Body of pancreas (tissue), 4 donors: ENCODE measurements around the gene DNAL1. TPM values are rescaled to one million over a fixed set of nuclear protein-coding genes. Genes with fewer than 3 reads are reported as not detected.
A peak's percentile ranks its signal among the peaks of the same experiment; 100 is the strongest.

Source experiments
- ATAC-seq: fragments of 150-250 bp; one replicate; pipeline ENCODE4 v1.9.1; 2016
- DNase-seq, 4 donors: peaks; one replicate each; pipeline ENCODE4 v3.0.0-alpha.2; 2019
- H3K27ac ChIP-seq, 4 donors: fragments of 200-600 bp; sonication (generic); 1 replicate in 3 of 4; 2 replicates in 1 of 4; pipeline versions ENCODE4 v1.5.1 to v1.6.1; 2016 to 2019; ENCODE audit warnings: mild to moderate bottlenecking in 1 of 4, mixed read lengths in 1 of 4, moderate library complexity in 1 of 4
- H3K27me3 ChIP-seq, 2 donors: fragments of 200-600 bp; sonication (generic); one replicate each; pipeline ENCODE4 v1.6.0; 2016; ENCODE audit warnings: mild to moderate bottlenecking in 1 of 2
- H3K36me3 ChIP-seq, 2 donors: fragments of 200-600 bp; sonication (generic); replicated peaks in 1 of 2; 2 replicates each; pipeline ENCODE4 v1.5.1; 2016; ENCODE audit warnings: low read depth in 2 of 2; ENCODE audit not compliant: insufficient read depth in 1 of 2
- H3K4me1 ChIP-seq: fragments of 200-600 bp; sonication (generic); one replicate; pipeline ENCODE4 v1.6.0; 2016
- H3K4me3 ChIP-seq, 2 donors: fragments of 200-600 bp; sonication (generic); 1 replicate in 1 of 2; 2 replicates in 1 of 2; pipeline ENCODE4 v1.5.1; 2016 to 2019
- H3K9me3 ChIP-seq, 3 donors: fragments of 200-600 bp; sonication (generic); 1 replicate in 2 of 3; 2 replicates in 1 of 3; pipeline ENCODE4 v1.5.1; 2016
- CTCF ChIP-seq, 7 experiments: fragments of 450-650 bp in 4 of 7; fragments of 200-600 bp in 3 of 7; sonication (generic) in 3 of 7; IDR thresholded peaks; one replicate each; pipeline ENCODE4 v1.5.1; 2016 to 2019; ENCODE audit warnings: antibody characterized with exemption in 7 of 7
- POLR2A ChIP-seq, 3 donors: fragments of 450-650 bp; IDR thresholded peaks; one replicate each; pipeline ENCODE4 v1.6.1; 2016; ENCODE audit warnings: antibody characterized with exemption in 3 of 3, mild to moderate bottlenecking in 2 of 3
- WGBS, 2 donors: methylation state at CpG; one replicate each; pipeline ENCODE4 v1.1.5; 2017; 5-methylcytosine and 5-hydroxymethylcytosine counted together
- intact Hi-C: fragments of 100-400 bp; cut with DNase I; formaldehyde crosslinking; loops from one replicate; pipeline ENCODE4 v1.15.1; 2023
- total RNA-seq, 2 donors: library from RNA; depleted of rRNA; stranded (reverse); fragments of >200 nt; gene quantifications; one replicate each; pipeline ENCODE4 v1.1.0, GENCODE V29; 2016

Gene DNAL1
- total RNA-seq, 2 donors from 2014 or later, result 2.6 to 7.3 TPM

GRCh38 chr14:73732006-73732405 lies 87.2 kb downstream of the DNAL1 start:
- peaks cover 0 to 17% of the 10 kb centered on the region in 2 donors for H3K36me3 ChIP-seq
- ATAC-seq (no peak), DNase-seq (no peak)
- TF ChIP-seq CTCF (IDR thresholded peaks at IDR 0.05), result no peak
- WGBS, 2 donors, result 73 to 75% methylated on average over 3 of the region's 3 CpGs
- no peaks in the 10 kb centered on the region for H3K9me3 ChIP-seq
- H3K27ac ChIP-seq, result no peak overlapping the region
- H3K4me1 ChIP-seq, result peaks cover 18% of the 10 kb centered on the region
- intact Hi-C loops, result no loop called here
- H3K4me3 ChIP-seq, result no peak overlapping the region
- H3K27me3 ChIP-seq, result no peaks in the 10 kb centered on the region

GRCh38 chr14:73736842-73737241 lies 92.1 kb downstream of the DNAL1 start:
- H3K36me3 ChIP-seq, result peaks cover 0 to 13% of the 10 kb centered on the region in 2 donors
- intact Hi-C loops, result no loop called here
- no peaks in the 10 kb centered on the region for H3K9me3 ChIP-seq
- H3K4me3 ChIP-seq, result no peak overlapping the region
- TF ChIP-seq CTCF (IDR thresholded peaks at IDR 0.05), result no peak
- peaks cover 33% of the 10 kb centered on the region for H3K4me1 ChIP-seq
- ATAC-seq (no peak), DNase-seq (no peak)
- no peak overlapping the region for H3K27ac ChIP-seq
- WGBS, 2 donors, result 82 to 87% methylated on average over 4 to 13 of the region's 13 CpGs
- no peaks in the 10 kb centered on the region for H3K27me3 ChIP-seq

- ATAC-seq (no peak), DNase-seq (no peak)
- TF ChIP-seq CTCF (IDR thresholded peaks at IDR 0.05) (no peak), POLR2A (IDR thresholded peaks at IDR 0.05) (no peak)
- Histone ChIP-seq H3K4me1 (peaks cover 49% of the 10 kb centered on the region), H3K4me3 (no peak overlapping the region), H3K9me3 (no peaks in the 10 kb centered on the region), H3K27ac (no peak overlapping the region), H3K27me3 (no peaks in the 10 kb centered on the region), H3K36me3 (peaks cover 0 to 13% of the 10 kb centered on the region in 2 donors)
- whole genome bisulfite sequencing, 2 donors, result 92 to 96% methylated on average over 20 to 21 of the region's 22 CpGs
- intact Hi-C loops, result no loop called here
Measured at GRCh38 chr14:73738518-73739173, 93.9 kb downstream of the DNAL1 start.

- no peaks in the 10 kb centered on the region for H3K27me3 ChIP-seq
- ATAC-seq (no peak), DNase-seq (no peak)
- peaks cover 56% of the 10 kb centered on the region for H3K4me1 ChIP-seq
- 82 to 92% methylated on average over 5 to 21 of the region's 21 CpGs for WGBS, 2 donors
- intact Hi-C loops, result no loop called here
- no peaks in the 10 kb centered on the region for H3K9me3 ChIP-seq
- H3K36me3 ChIP-seq, result peaks cover 0 to 13% of the 10 kb centered on the region in 2 donors
- TF ChIP-seq CTCF (IDR thresholded peaks at IDR 0.05), result no peak
- no peak for TF ChIP-seq POLR2A (IDR thresholded peaks at IDR 0.05)
- H3K4me3 ChIP-seq, result no peak overlapping the region
- peak overlapping the region in 3 of 4 donors; percentile 71 to 78 (median 75) for H3K27ac ChIP-seq
Measured at GRCh38 chr14:73739174-73739898, 94.5 kb downstream of the DNAL1 start.
